ENCODE results near the gene SEC14L5. TPM values are rescaled to one million over a fixed set of nuclear protein-coding genes. Genes with fewer than 3 reads are reported as not detected.

The SEC14L5 gene
- total and polyA plus RNA-seq, 10 of the 15 experiments (the other 5 are each of a cell fraction or from before 2014, with no cell fraction given), result 0.01 TPM; not detected in 9

GRCh38 chr16:4979736-4980660 lies 21.9 kb downstream of the SEC14L5 start:
- ChIA-PET POLR2A (no interaction called here), SMC1A (ENCODE audit: uncharacterized antibody, unreplicated experiment) (no interaction called here), RAD21 (ENCODE audit: unreplicated experiment) (no interaction called here), CTCF (no interaction called here)
- Histone ChIP-seq H3K4me3 (no peak overlapping the region), H2AFZ (ENCODE audit: control insufficient read depth, low read depth, low read length) (no peak overlapping the region), H3K9me3 (replicated peaks; ENCODE audit: control insufficient read depth, insufficient read depth, low read length) (peaks cover 5% of the 10 kb centered on the region; the same call in 1 of the 3 replicates), H3K9ac (ENCODE audit: control insufficient read depth, insufficient read depth, low read length) (no peak overlapping the region), H3K4me1 (ENCODE audit: control insufficient read depth, insufficient read depth, low read length) (peaks cover 10% of the 10 kb centered on the region), H3K27ac (ENCODE audit: control insufficient read depth, insufficient read depth) (no peak overlapping the region), H4K20me1 (ENCODE audit: control insufficient read depth, insufficient read depth) (no peaks in the 10 kb centered on the region), H3K79me2 (ENCODE audit: control insufficient read depth, insufficient read depth, low read length) (no peaks in the 10 kb centered on the region), H3K27me3 (replicated peaks in 1 of 2; ENCODE audit: control insufficient read depth in 2 of 2, insufficient read depth in 2 of 2, low read length in 1 of 2) (no peaks in the 10 kb centered on the region; a peak in 1 of 4 replicates), H3K36me3 (ENCODE audit: control insufficient read depth in 2 of 2, insufficient read depth in 2 of 2, low read length in 1 of 2) (no peaks in the 10 kb centered on the region), H3K4me2 (ENCODE audit: control insufficient read depth, insufficient read depth) (no peak overlapping the region)
- no peak for ATAC-seq
- no TSS peak for BruUV-seq (replicated peaks)
- intact Hi-C loops (cut with micrococcal nuclease; ENCODE audit: unreplicated experiment) (loop anchor here (10.0 kb wide), 1 partner anchor 85 kb away; the partner anchor contains the start of gene C16orf89), in situ Hi-C loops (cut with MboI) (no loop called here)
- no peak for DNase-seq (ENCODE audit: low read depth, low spot score)
- WGBS (ENCODE audit: insufficient coverage, insufficient replicate concordance, low lambda C conversion rate, missing lambda C conversion rate), result 34% methylated on average over 25 of the region's 25 CpGs
- FAIRE-seq, result no peak
- TF ChIP-seq POLR2A (IDR thresholded peaks at IDR 0.05; ENCODE audit: low read depth, low read length), result no peak
- TF ChIP-seq IKZF2 (IDR thresholded peaks at IDR 0.05), result no peak
- no peak for TF ChIP-seq ZBTB33 (IDR thresholded peaks at IDR 0.05)
- no peak for TF ChIP-seq ETV6 (conservative IDR thresholded peaks at IDR 0.05 in 1 of 2, IDR thresholded peaks at IDR 0.05 in 1 of 2; ENCODE audit: borderline replicate concordance in 1 of 2, low read depth in 1 of 2)
- no peak for TF ChIP-seq FOS (IDR thresholded peaks at IDR 0.05; ENCODE audit: borderline replicate concordance, extremely low read depth, insufficient read length)
- no peak for TF ChIP-seq RELB (IDR thresholded peaks at IDR 0.05; ENCODE audit: low read depth)
- no peak for TF ChIP-seq MAX (IDR thresholded peaks at IDR 0.05; ENCODE audit: low read depth, low read length)
- TF ChIP-seq, protein P1, sequence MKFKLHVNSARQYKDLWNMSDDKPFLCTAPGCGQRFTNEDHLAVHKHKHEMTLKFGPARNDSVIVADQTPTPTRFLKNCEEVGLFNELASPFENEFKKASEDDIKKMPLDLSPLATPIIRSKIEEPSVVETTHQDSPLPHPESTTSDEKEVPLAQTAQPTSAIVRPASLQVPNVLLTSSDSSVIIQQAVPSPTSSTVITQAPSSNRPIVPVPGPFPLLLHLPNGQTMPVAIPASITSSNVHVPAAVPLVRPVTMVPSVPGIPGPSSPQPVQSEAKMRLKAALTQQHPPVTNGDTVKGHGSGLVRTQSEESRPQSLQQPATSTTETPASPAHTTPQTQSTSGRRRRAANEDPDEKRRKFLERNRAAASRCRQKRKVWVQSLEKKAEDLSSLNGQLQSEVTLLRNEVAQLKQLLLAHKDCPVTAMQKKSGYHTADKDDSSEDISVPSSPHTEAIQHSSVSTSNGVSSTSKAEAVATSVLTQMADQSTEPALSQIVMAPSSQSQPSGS (IDR thresholded peaks at IDR 0.05; ENCODE audit: low read length), result no peak
- no peak for TF ChIP-seq PAX8 (IDR thresholded peaks at IDR 0.05)
- no peak for TF ChIP-seq ZNF622 (IDR thresholded peaks at IDR 0.05)

All from GM12878 (cell line).